Stimulated activated CD4-positive, alpha-beta T cell treated with anti-CD3 and anti-CD28 coated beads, Interleukin-15, amount 100 ng/mL, for 48 hours (primary cell): ENCODE results near the gene ANO9.

Experiments
- DNase-seq, 2 donors: peaks; one replicate each; pipeline ENCODE4 v3.0.0-alpha.2; 2020; ENCODE audit warnings: low read depth in 2 of 2

Gene ANO9

DNA sequence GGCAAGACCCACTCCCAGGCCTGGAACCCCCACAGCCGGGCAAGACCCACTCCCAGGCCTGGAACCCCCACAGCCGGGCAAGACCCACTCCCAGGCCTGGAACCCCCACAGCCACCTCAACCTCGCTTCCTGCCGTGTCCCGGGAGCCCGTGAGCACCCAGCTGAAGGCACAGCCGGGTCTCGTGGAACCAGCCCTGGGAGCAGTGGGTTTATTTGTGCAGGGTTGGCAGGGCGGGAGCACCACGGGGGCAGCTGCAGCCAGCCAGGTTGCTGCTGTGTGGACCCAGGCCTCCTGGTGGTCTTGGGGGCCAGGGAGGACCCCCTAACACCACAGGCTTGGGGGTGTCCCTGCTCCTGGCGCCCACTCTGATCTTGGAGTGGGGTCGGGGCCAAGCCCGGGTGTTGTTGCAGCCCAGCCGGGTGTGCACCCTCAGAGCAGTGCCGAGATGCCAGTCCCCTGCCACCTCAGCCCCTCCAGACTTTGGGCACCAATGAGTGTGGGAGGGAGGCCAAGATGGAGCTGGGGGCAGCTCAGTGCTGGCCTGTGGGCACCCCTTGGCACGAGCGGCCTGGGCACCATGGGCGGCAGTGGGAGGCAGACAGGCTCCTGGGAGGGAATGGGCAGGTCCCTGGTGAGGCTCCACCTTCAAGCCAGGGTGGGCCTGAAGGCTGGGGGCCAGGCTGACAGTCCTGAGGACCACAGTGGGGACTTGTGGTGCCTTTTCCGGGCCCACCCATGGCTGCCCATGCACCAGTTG is 56.0 kb downstream of the ANO9 start:
- DNase-seq, result no peak

DNA sequence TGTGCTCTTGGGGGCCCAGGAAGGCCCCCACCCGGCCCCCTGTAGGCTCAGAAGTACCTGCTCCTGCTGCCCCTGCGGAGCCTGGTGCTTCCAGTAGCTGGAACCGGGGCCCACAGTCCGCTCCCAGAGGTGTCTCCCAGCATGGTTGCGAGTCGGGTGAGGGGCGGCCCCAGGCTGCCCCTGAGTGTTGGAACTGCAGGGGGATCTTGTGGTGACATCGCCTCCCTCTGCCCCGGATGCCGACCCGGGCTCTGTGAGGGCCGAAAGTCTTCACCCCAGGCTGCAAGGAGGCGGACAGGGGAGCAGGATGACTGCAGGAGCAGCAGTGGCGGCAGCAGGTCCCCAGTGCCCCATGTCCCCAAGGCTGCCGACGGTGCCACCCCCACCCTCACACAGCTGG is 57.3 kb downstream of the ANO9 start:
- no peak for DNase-seq

DNA sequence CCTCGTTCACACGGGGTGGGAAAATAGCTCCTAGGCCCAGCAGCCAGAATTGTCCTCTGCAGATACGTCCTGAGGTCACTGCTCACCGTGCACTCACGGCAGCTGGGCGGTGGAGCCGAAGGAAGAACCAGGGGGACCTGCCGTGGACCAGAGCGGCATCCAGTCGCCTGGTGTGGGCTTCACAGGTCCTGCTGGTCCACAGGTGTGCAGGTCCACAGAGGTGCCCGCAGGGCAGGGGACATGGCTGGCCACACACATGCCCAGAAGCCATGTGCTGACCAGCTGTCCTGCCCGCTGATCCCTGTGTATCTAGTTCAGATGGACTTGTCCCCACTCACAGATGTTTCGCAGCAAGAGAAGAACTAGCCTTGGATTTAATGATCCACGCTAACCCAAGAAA is 58.4 kb downstream of the ANO9 start:
- no peak for DNase-seq

DNA sequence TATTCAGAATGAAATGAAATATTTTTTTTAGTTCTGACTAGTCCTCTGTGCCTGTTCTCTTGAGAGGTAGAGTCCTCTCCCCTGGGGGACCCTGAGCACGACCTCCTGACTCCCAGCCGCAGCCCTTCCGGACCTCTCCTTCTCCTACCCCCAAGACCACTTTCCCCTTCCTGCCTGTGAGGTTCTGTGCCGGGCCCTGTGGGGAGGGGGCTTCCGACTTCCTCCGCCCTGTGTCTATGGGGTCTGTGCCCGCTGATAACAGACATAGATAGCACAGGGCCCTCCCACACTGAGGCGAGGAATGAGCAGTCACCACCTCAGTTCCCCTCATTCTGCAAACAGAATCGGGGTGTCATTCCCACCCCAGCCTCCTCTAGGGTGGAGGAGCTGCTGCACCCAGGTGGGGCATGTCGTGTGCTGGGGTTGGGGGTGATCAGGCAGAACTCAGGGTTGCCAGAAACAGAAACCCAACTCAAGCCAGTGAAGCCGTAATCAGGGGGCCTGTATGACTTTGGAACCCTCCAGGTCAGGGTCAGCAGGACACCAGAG is 59.7 kb downstream of the ANO9 start:
- DNase-seq, result no peak

DNA sequence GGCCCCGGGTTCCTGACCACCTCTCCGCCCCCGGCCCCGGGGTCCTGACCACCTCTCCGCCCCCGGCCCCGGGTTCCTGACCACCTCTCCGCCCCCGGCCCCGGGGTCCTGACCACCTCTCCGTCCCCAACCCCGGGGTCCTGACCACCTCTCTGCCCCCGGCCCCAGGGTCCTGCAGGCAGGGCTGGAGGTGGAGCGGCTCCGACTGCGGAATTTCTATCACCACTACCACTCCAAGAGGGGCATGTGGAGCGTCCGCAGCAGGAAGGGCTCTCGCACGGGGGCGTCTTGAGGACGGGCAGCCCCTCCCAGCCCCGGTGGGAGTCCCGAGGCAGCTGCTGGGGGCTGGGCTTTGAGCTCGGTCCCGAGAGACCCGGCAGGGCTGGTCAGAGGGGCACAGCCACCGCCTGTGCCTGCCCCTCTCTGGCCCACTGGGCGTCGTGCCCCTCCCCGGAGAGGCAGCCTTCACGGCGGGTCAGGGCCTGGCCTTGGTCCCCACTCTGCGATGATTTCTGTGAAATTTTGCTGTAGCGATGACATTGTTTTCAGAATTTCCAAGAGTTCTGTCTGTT is 60.2 kb downstream of the ANO9 start:
- no peak for DNase-seq

DNA sequence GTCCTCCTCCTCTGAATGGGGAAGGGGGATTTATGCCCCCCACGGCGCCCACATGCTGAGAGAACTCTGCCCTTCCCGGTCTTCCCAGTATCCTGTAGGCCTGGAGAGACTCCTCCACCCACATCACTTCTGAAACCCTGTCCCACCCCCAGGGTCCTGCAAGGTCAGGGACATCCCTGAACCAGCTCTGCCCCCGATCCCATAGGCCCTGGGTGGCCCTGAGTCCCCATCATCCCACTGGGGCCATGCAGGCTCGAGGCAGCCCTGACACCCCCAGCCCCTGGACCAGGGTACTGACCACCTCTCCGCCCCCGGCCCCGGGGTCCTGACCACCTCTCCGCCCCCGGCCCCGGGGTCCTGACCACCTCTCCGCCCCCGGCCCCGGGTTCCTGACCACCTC is 60.8 kb downstream of the ANO9 start:
- no peak for DNase-seq

DNA sequence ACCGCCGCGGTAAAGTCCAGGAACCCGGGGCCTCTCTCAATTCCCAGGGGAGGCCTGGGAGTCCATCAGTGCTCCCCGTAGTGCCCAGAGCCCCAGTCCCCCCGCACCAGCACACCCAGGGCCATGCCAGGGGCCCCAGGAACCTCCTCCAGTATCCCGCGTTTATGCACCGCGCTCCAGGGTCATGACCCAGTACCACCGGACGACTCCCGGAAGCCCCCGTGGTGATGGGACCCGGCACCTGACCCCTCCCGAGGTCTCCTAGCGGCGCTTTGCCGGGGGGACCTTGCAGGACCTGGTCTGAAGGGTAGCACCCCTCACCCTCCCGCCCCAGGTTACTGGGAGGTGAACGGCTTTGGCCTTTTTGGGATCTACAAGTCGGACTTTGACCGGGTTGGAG is 61.3 kb downstream of the ANO9 start:
- no peak for DNase-seq

DNA sequence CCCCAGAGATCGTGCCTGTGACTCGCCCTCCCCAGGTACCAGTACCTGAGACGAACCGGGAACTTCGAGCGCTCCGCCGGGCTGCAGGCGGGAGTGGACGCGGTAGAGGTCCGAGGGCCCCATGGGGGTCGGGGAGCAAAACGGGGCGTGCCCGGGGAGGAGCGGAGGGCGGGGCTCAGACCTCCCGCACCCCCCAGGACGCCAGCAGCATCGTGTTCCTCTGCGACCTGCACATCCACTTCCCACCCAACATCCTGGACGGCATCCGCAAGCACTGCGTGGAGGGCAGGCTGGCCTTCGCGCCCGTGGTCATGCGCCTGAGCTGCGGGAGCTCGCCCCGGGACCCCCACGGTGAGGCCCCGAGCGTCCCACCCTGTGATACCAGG is 61.7 kb downstream of the ANO9 start:
- no peak for DNase-seq

DNA sequence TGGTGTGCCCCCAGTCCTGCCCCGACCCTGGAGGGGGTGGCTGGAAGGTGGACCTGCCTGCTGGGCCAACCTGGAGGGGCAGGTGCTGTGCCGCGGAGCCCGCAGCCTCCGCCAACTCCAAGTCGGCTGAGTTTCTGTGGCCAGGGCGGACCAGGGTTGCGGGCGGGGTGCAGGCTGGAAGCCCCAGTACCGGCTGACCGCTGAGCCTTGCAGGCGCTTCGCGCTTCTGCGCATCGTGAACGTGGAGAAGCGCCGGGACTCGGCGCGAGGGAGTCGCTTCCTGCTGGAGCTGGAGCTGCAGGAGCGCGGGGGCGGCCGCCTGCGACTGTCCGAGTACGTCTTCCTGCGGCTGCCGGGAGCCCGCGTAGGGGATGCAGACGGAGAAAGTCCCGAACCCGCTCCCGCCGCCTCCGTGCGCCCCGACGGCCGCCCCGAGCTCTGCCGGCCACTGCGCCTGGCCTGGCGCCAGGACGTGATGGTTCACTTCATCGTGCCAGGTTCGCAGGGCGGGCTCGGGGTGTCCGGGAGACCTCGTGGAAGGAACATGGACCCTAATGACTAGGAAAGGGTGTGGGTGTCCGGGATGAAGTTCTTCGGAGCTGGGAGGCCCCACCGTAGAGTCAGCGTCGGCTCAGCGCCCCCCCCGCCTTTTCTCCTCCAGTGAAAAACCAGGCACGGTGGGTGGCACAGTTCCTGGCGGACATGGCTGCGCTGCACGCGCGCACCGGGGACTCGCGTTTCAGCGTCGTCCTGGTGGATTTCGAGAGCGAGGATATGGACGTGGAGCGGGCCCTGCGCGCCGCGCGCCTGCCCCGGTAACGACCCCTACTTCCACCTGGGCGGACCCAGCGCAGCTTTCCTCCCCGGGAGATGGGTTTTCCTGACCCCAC is 62.4 kb downstream of the ANO9 start:
- no peak for DNase-seq

DNA sequence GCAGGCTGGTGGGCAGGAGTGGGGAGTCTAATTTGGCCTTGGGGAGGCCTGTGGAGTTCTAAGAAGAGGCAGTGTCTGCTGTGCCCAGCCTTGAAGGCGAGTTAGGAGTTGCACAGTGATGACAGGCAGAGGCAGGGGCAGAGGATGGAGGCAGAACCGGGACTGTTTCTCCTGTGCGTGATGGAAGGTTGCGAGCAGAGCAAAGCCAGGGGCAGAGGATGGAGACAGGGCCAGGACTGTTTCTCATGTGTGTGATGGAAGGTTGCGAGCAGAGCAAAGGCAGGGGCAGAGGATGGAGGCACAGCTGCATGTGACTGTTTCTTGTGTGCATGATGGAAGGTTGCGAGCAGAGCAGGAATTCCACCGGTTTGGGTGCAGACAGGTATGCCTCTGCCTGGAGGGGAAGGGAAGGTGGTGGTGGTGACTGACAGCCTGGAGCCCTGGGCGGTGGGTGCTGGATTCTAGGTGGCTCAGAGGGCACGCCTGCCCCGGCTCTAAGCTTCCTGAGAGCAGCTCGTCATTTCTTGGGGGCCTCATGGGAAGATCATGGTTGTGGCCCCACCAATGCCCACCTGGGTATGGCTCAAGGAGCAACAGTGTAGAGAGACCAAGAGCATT is 63.8 kb downstream of the ANO9 start:
- no peak for DNase-seq

DNA sequence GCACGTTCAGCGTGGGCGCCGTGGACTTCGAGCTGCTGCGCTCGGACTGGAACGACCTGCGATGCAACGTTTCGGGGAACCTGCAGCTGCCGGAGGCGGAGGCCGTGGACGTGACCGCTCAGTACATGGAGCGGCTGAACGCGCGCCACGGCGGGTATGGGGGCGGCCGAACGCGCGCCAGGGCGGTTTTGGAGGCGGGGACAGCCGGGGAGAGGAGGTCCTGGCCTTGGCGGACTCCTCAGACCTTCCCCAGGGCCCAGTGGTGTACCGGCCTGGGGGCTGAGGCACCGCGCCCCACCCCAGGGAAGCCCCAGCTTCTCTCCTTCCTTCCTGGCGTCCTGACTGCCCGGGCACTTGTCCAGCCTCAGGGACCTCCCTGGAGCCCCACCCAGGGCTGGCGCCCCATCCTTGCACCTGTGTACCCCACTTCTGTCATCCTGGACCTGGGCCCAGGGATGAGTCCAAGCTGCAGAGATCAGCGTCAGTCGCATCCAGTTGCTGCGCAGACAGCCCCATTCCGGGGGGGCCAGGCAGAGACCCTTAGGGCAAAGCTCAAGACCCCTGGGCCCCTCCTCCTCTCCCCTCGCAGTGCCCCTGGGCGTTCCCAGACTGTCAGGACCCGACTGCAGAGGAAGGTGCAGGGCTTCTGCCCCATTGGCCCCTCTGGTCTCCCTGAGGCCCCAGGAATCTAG is 64.5 kb downstream of the ANO9 start:
- no peak for DNase-seq

DNA sequence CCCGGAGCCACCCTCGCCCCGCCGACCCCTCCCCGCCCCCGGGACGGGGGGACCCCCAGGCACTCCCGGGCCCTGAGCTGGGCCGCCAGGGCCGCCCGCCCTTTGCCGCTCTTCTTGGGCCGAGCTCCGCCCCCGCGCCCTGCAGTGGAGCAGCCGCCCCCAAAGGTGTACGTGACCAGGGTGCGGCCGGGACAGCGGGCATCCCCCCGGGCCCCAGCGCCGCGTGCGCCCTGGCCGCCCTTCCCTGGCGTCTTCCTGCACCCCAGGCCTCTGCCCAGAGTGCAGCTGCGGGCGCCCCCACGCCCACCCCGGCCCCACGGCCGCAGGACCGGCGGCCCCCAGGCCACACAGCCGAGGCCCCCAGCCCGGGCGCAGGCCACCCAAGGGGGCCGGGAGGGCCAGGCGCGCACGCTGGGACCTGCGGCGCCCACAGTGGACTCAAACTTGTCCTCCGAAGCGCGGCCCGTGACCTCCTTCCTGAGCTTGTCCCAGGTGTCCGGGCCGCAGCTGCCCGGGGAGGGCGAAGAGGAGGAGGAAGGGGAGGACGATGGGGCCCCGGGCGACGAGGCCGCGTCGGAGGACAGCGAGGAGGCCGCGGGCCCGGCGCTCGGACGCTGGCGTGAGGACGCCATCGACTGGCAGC is 65.2 kb downstream of the ANO9 start:
- no peak for DNase-seq

DNA sequence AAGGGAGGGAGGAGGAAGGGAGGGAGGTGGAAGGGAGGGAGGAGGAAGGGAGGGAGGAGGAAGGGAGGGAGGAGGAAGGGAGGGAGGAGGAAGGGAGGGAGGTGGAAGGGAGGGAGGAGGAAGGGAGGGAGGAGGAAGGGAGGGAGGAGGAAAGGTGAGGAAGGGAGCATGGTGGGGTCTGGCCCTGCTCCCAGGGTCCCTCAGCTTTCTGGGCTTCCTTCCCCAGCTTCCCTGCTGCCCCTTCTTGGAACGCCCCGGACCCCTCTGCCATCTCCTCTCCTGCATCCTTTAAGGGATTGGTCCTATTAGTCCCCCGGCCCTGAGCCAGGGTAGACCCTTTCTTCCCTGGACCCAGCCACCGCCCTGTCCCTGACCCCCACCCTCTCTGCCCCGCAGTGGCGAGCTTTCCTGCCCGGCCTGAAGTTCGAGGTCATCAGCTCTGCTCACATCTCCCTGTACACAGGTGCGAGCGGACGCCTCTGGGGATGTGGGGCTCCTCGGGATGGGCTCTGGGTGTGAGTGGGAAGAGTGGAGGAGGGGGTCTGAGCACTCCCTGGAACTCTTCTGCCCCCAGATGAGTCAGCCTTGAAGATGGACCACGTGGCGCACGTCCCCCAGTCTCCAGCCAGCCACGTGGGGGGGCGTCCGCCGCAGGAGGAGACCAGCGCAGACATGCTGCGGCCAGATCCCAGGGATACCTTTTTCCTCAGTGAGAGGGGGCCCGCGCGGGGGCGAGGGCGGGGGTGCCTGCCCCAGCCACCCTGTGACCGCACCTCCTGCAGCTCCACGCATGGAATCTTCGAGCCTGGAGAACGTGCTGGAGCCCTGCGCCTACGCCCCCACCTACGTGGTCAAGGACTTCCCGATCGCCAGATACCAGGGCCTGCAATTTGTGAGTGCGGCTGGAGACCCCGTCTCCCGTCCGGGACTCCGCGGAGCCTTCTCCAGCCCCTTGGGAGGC is 66.5 kb downstream of the ANO9 start:
- DNase-seq, result no peak

DNA sequence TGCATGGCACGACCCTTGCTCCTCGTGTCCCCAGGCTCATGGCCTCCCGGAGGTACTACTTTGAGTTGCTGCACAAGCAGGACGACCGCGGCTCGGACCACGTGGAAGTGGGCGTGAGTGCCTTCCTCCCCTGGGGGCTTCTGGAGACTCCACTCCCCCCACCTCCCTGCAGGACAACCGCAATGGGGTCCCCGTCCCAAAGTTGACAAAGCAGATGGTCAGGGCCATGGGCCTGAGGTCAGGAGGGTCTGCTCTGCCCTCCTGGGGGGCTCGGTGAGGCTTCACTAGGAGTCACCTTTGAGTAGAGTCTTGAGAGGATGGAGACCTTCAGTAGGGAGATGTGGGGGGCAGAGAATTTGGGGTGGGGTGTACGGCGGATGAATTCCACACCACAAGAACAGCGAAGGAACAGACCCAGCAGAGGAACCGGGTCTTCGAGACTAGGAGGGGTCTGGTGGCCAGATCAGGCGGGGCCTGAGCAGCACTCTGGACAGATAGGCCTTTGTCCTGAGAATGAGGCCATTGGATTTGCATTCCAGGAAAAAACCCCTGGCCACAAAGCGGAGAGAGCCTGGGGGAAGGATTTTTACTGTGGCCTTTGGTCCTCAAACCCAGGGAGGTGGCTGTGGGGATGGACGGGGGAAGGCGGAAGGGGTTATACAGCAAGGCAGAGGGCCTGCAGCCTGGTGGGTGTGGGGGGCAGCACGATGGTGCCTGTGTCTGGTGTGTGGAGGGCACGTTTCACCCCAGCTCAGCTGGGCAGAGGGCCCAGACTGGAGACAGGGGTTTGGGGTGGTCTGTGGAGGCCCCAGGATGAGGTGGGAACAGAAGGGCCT is 67.9 kb downstream of the ANO9 start:
- no peak for DNase-seq

DNA sequence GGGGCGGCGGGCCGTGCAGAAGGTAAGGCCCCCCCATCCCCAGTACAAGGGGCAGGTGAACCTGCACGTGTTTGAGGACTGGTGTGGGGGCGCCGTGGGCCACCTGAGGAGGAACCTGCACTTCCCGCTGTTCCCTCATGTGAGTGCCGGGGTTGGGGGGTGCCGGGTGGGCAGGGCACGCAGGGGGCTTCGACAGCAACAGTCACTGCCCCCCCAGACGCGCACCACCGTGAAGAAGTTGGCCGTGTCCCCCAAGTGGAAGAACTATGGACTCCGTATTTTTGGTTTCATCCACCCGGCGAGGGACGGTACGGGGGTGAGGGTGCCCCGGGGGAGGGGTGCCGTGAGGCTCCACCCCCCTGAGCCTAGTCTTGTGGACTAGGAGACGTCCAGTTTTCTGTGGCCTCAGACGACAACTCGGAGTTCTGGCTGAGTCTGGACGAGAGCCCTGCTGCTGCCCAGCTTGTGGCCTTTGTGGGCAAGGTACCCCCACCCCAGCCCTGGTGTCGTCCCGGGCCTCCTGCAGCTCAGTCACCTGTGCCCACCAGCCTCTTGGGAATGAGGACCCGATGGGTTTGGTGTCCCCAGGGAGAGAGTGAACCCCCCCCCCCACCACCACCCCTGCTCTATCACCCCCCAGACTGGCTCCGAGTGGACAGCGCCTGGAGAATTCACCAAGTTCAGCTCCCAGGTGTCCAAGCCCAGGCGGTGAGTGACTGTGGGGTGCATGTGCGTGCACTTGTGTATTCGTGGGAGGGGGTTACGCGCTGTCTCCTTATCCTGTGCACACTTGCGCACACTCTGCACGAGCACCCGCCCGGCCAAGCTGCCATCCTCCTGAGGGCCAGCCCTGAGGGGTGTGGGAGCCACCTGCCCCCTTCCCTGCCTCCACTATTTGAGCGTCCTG is 68.7 kb downstream of the ANO9 start:
- no peak for DNase-seq

DNA sequence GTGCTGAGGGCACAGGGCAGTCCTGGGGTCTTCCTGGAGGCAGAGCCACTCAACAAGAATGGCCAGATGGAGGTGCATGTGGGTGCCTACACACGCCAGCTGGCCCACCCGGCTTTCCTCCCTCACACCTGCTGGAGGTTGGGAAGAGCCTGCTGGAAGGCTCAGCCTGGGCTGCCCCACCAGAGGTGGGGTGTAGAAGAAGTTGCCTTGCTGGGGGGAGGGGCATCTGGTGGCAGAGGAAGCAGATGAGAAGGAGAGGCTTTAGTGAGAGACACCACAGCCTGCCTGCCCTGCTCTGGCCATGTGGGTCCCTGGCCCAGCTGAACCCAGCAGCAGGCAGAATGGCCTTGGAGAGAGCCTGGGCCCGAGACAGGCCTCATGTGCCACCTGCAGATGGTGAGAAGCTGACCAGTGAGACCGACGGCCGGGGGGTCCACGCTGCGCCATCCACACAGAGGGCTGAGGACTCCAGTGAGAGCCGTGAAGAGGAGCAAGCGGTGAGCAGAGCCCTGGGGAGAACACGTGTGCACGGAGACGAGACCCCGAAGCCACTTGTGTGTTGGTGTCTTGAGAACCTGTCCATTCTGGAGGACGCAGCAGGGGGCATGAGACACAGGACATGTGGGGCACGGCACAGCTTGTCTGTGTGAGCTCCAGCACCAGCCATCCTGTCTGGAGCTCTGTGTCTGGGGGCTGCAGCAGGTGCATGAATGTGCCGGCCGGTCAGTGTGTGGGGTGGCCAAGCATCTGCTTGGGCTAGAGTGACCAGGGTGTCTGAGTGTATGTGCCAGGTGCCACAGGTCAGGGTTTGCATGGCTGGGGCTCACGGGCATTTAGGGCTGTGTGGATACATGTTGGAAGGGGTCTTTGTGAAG is 69.9 kb downstream of the ANO9 start:
- DNase-seq, result no peak

DNA sequence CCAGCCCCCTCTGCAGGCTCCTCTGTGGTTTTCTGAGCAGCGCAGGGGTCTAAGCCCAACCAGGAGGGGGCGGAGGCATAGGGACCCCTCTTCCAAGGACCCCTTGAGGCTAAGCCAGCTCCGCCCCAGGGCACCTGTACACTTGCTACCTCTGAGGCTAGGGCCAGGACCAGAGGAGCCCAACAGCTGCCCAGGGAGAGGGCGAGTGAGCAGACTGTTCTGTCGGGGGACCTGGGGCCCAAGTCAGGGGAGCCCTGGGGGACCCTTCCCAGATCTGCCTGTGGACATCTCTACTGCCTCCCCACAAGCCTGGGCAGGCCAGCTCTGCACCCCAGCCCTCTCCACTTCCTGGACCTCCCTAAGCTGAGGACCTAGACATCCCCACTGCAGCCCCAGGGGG is 70.8 kb downstream of the ANO9 start:
- DNase-seq, result no peak
